Stomach (tissue), 9 donors: ENCODE results near the gene ART4. TPM values are rescaled to one million over a fixed set of nuclear protein-coding genes. Genes with fewer than 3 reads are reported as not detected.

Experiments
- DNase-seq, 2 donors: peaks; one replicate each; pipeline versions ENCODE4 v3.0.0 to v3.0.0-alpha.2; 2013 to 2019
- H3K27ac ChIP-seq, 5 donors: fragments of 200-600 bp in 4 of 5; sonication (generic) in 4 of 5; one replicate each; pipeline ENCODE4 v1.5.1; 2013 to 2019; ENCODE audit warnings: mild to moderate bottlenecking in 1 of 5, moderate library complexity in 1 of 5
- H3K27me3 ChIP-seq, 3 donors: fragments of 200-600 bp; sonication (generic); one replicate each; pipeline ENCODE4 v1.5.1; 2017 to 2019; ENCODE audit warnings: mixed run types in 1 of 3
- H3K36me3 ChIP-seq, 4 donors: fragments of 200-600 bp; sonication (generic); 1 replicate in 3 of 4; 2 replicates in 1 of 4; pipeline ENCODE4 v1.5.1; 2016 to 2019
- H3K4me1 ChIP-seq, 4 donors: fragments of 200-600 bp; sonication (generic); one replicate each; pipeline ENCODE4 v1.5.1; 2016 to 2019
- H3K4me3 ChIP-seq, 4 donors: fragments of 200-600 bp; sonication (generic) in 3 of 4; one replicate each; pipeline ENCODE4 v1.5.1; 2016 to 2019; ENCODE audit warnings: mild to moderate bottlenecking in 1 of 4
- H3K9me3 ChIP-seq, 4 donors: fragments of 200-600 bp; sonication (generic); one replicate each; pipeline ENCODE4 v1.5.1; 2016 to 2019
- EP300 ChIP-seq: sonication (generic); formaldehyde crosslinking; IDR thresholded peaks from one replicate; pipeline ENCODE4 v1.6.1; 2017; ENCODE audit warnings: antibody characterized with exemption
- POLR2A ChIP-seq, 4 donors: fragments of 450-650 bp; IDR thresholded peaks; one replicate each; pipeline ENCODE4 v1.6.1; 2016; ENCODE audit warnings: antibody characterized with exemption in 4 of 4, control low read depth in 2 of 4, mild to moderate bottlenecking in 1 of 4, moderate library complexity in 1 of 4
- POLR2AphosphoS5 ChIP-seq, 3 donors: sonication (generic); formaldehyde crosslinking; IDR thresholded peaks; one replicate each; pipeline ENCODE4 v1.6.1; 2016; ENCODE audit warnings: antibody characterized with exemption in 3 of 3
- WGBS, 5 donors: extraction: QIAGEN DNeasy Blood & Tissue Kit in 3 of 5; methylation state at CpG; one replicate each; pipeline versions ENCODE4 v1.1.5 to v1.1.7; 2013 to 2018; 5-methylcytosine and 5-hydroxymethylcytosine counted together
- intact Hi-C: fragments of 100-400 bp; cut with DNase I; formaldehyde crosslinking; loops from one replicate; pipeline ENCODE4 v1.15.1; 2023; ENCODE audit warnings: low total_unique reads
- polyA plus RNA-seq, 3 donors: library from polyadenylated mRNA; stranded (reverse); fragments of 200-250 nt; gene quantifications; one replicate each; pipeline ENCODE4 v1.2.3, GENCODE V29; 2013
- total RNA-seq, 5 donors: library from RNA; depleted of rRNA; stranded (reverse); fragments of >200 nt; gene quantifications; one replicate each; pipeline versions ENCODE4 v1.1.0 to v1.2.3, GENCODE V29; 2014 to 2016
- TF ChIP-seq, protein P1 (sequence below), 7 experiments: fragments of 450-650 bp in 4 of 7; fragments of 200-600 bp in 3 of 7; sonication (generic) in 3 of 7; IDR thresholded peaks; one replicate each; pipeline ENCODE4 v1.5.1; 2016 to 2019; ENCODE audit warnings: antibody characterized with exemption in 7 of 7, control low read depth in 2 of 7, mild to moderate bottlenecking in 1 of 7
- donor health status: healthy with polysubstance abuse.
- donor health status: Bipolar disorder and iron deficiency.
- donor health status: healthy.

ART4 gene
- total and polyA plus RNA-seq, 8 donors: 0.03 to 2.0 (median 1.2) TPM; not detected in 4

DNA sequence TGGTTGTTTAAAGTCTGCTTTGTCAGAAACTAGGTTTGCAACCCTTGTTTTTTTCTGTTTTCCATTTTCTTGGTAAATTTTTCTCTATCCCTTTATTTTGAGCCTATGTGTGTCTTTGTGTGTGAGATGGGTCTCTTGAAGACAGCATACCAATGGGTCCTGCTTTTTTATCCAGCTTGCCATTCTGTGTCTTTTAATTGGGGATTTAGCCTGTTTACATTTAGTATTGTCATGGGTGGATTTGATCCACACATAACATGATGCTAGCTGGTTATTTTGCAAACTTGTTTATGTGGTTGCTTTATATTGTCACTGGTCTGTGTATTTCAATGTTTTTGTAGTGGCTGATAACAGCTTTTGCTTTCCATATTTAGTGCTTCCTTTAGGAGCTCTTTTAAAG is 17.2 kb upstream of the ART4 start:
- no peak for TF ChIP-seq EP300
- TF ChIP-seq, protein P1, sequence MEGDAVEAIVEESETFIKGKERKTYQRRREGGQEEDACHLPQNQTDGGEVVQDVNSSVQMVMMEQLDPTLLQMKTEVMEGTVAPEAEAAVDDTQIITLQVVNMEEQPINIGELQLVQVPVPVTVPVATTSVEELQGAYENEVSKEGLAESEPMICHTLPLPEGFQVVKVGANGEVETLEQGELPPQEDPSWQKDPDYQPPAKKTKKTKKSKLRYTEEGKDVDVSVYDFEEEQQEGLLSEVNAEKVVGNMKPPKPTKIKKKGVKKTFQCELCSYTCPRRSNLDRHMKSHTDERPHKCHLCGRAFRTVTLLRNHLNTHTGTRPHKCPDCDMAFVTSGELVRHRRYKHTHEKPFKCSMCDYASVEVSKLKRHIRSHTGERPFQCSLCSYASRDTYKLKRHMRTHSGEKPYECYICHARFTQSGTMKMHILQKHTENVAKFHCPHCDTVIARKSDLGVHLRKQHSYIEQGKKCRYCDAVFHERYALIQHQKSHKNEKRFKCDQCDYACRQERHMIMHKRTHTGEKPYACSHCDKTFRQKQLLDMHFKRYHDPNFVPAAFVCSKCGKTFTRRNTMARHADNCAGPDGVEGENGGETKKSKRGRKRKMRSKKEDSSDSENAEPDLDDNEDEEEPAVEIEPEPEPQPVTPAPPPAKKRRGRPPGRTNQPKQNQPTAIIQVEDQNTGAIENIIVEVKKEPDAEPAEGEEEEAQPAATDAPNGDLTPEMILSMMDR (IDR thresholded peaks at IDR 0.05): no peak
- no peak for TF ChIP-seq POLR2A (IDR thresholded peaks at IDR 0.05)
- TF ChIP-seq POLR2AphosphoS5 (IDR thresholded peaks at IDR 0.05): no peak
- no peak for DNase-seq

DNA sequence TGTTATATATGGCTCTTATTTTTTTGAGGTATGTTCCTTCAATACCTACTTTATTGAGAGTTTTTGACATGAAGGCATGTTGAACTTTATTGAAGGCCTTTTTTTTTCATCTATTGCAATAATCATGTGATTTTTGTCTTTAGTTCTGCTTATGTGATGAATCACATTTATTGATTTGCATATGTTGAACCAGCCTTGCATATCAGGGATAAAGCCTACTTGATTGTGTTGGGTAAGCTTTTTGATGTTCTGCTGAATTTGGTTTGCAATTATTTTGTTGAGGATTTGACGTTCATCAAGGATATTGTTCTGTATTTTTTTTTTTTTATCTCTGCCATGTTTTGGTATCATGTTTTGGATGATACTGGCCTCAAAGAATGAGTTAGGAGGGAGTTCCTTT is 15.2 kb upstream of the ART4 start:
- no peaks in the 10 kb centered on the region for H3K4me1 ChIP-seq
- peaks cover 0 to 30% (median 15%) of the 10 kb centered on the region in 4 donors for H3K9me3 ChIP-seq
- H3K27ac ChIP-seq: no peak overlapping the region
- WGBS, 5 donors: 83 to 91% (median 90%) methylated on average over 1 of the region's 1 CpG
- TF ChIP-seq POLR2AphosphoS5 (IDR thresholded peaks at IDR 0.05): no peak
- TF ChIP-seq EP300: no peak
- TF ChIP-seq, protein P1 (IDR thresholded peaks at IDR 0.05): no peak
- no peak overlapping the region for H3K4me3 ChIP-seq
- intact Hi-C loops: no loop called here
- H3K36me3 ChIP-seq: no peaks in the 10 kb centered on the region
- DNase-seq: no peak
- no peaks in the 10 kb centered on the region for H3K27me3 ChIP-seq

More for the DNA sequence above, 17.2 kb upstream of the ART4 start:
- intact Hi-C loops: no loop called here
- Histone ChIP-seq H3K27me3 (no peaks in the 10 kb centered on the region), H3K27ac (no peak overlapping the region), H3K36me3 (no peaks in the 10 kb centered on the region), H3K4me3 (no peak overlapping the region), H3K9me3 (peaks cover 0 to 30% (median 15%) of the 10 kb centered on the region in 4 donors), H3K4me1 (no peaks in the 10 kb centered on the region)

DNA sequence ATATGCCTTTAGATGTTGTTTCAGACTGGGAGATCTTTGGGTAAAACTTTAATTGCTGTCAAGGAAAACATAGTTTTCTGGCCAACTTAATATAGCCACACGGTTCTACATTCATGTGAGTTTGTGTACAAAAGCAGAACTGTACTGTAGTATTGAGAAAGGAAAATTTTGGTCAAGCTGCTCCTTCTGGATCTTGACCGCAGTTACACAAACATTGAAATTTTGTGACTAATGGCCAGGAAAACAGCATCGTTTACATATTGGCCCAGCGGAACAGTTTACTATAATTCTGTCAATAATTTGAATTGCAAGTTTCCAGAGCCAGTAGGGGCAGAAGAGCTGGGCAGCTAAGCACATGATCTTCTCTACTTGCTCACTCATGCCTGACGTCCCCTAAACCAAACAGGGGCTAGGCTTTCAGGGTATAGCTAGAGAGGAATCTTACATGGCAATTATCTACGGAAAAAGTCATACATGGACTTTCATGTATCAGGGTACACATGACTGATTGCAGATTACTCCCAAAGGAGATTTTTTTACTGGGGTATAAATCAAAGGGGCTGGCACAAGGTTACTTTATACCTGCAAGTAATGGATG is 11.4 kb upstream of the ART4 start:
- TF ChIP-seq POLR2A (IDR thresholded peaks at IDR 0.05): no peak
- TF ChIP-seq, protein P1 (IDR thresholded peaks at IDR 0.05): no peak
- no peak for TF ChIP-seq POLR2AphosphoS5 (IDR thresholded peaks at IDR 0.05)
- TF ChIP-seq EP300: no peak
- Histone ChIP-seq H3K4me3 (no peak overlapping the region), H3K4me1 (no peaks in the 10 kb centered on the region), H3K9me3 (peaks cover 0 to 11% (median 3%) of the 10 kb centered on the region in 4 donors), H3K27me3 (no peaks in the 10 kb centered on the region), H3K36me3 (no peaks in the 10 kb centered on the region), H3K27ac (no peak overlapping the region)
- no peak for DNase-seq
- intact Hi-C loops: no loop called here
- WGBS, 5 donors: 53 to 63% (median 58%) methylated on average over 6 of the region's 6 CpGs

DNA sequence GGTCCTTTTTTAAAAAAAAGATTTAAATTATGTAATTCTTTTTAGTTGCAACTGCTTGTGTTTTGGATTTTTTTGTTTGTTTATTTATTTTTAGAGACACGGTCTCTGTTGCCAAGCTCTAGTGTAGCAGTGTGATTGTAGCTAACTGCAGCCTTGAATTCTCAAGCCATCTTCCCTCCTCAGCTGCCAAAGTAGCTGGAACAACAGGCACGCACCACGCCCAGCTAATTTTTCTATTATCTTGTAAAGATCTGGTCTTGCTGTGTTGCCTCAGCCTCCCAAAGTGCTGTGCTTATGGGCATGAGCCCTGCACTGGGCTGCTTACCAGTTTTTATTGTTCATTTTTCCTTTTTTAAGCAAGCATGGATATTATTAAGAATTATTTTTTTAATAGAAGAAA is 10.6 kb upstream of the ART4 start:
- WGBS, 5 donors: 50 to 70% (median 54%) methylated on average over 3 of the region's 3 CpGs
- no peak for TF ChIP-seq EP300
- TF ChIP-seq, protein P1 (IDR thresholded peaks at IDR 0.05): no peak
- TF ChIP-seq POLR2A (IDR thresholded peaks at IDR 0.05): no peak
- no peak for TF ChIP-seq POLR2AphosphoS5 (IDR thresholded peaks at IDR 0.05)
- peak in 1 of 2 donors; percentile 53 for DNase-seq
- Histone ChIP-seq H3K36me3 (no peaks in the 10 kb centered on the region), H3K9me3 (peaks cover 0 to 6% (median under 1%) of the 10 kb centered on the region in 4 donors), H3K4me1 (no peaks in the 10 kb centered on the region), H3K4me3 (no peak overlapping the region), H3K27ac (no peak overlapping the region), H3K27me3 (no peaks in the 10 kb centered on the region)
- intact Hi-C loops: no loop called here
